ENCODE results near the gene SLC7A5. TPM values are rescaled to one million over a fixed set of nuclear protein-coding genes. Genes with fewer than 3 reads are reported as not detected.

Gene SLC7A5
- total RNA-seq, 1 donor from 2014 or later, result 205 TPM

DNA sequence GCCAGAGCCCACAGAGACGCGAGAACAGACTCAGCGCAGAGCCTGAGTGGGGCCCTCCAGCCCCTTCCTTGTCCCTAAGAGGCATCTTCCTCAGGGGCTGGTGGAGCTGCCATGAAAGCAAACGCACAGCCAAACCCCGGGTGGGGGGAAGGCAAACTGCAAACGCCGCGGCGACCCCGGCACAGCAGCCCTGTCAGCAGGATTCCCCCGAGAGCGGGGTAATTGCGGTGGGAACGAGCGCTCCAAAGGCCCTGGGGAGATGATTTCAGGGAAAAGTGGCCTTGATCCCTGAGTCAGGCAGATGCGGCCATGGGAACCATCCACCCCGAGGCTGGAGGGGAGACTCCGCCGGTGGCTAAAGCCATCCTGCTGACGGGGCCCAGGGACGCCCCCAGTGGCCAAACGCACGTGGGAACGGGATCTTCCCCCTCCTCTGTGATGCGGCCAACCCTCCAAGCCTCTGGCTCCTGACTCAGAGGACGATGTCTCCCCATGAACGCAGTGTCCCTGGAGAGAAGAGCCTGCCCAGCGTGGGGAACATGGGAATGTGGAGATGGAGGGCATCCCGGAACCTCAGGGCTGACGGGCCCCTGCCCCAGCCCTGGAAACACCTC lies 25.1 kb downstream of the SLC7A5 start:
- DNase-seq, result peak; percentile 83
- no peaks in the 10 kb centered on the region for H3K36me3 Mint-ChIP-seq (ENCODE audit: unreplicated experiment)
- peak overlapping the region; percentile 83 for H3K4me3 Mint-ChIP-seq (ENCODE audit: unreplicated experiment)
- peak; percentile 34 for TF ChIP-seq CTCF (IDR thresholded peaks at IDR 0.05; ENCODE audit: partially characterized antibody, unreplicated experiment)
- peaks cover 19% of the 10 kb centered on the region for H3K4me1 Mint-ChIP-seq (ENCODE audit: low read depth, unreplicated experiment)
- H3K27ac Mint-ChIP-seq (ENCODE audit: unreplicated experiment), result peak overlapping the region; percentile 95
- H3K9me3 Mint-ChIP-seq (ENCODE audit: unreplicated experiment), result peaks cover 12% of the 10 kb centered on the region
- H3K27me3 Mint-ChIP-seq (ENCODE audit: unreplicated experiment), result peaks cover 11% of the 10 kb centered on the region

DNA sequence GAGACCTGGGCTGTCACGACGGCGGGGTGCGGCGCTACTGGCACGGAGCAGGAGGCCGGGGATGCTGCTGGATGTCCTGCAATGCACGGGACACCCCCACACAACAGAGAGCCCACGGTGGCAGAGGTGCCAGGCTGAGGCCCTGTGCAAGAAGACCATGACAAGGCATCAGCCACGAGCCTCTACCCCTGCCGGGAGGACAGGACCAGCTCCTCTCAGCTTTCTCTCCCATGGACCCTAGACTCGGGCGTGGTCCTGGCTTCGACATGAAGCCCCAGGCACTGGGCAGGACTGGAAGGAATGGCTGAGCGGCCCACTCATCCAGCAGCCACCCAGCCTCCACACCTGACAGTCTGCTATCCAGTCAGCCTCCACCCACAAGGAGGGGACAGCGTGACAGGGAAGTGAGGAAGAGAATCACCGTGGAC lies 25.6 kb downstream of the SLC7A5 start:
- Mint-ChIP-seq H3K9me3 (ENCODE audit: unreplicated experiment) (peaks cover 12% of the 10 kb centered on the region), H3K36me3 (ENCODE audit: unreplicated experiment) (no peaks in the 10 kb centered on the region), H3K4me1 (ENCODE audit: low read depth, unreplicated experiment) (peaks cover 19% of the 10 kb centered on the region), H3K27ac (ENCODE audit: unreplicated experiment) (peak overlapping the region; percentile 95), H3K27me3 (ENCODE audit: unreplicated experiment) (peaks cover 11% of the 10 kb centered on the region), H3K4me3 (ENCODE audit: unreplicated experiment) (peak overlapping the region; percentile 83)
- peak; percentile 44 for DNase-seq
- no peak for TF ChIP-seq CTCF (IDR thresholded peaks at IDR 0.05; ENCODE audit: partially characterized antibody, unreplicated experiment)

- Mint-ChIP-seq H3K4me1 (ENCODE audit: low read depth, unreplicated experiment) (peaks cover 19% of the 10 kb centered on the region), H3K36me3 (ENCODE audit: unreplicated experiment) (no peaks in the 10 kb centered on the region)
Measured at GRCh38 chr16:87842209-87842869, 27.0 kb downstream of the SLC7A5 start.

GRCh38 chr16:87841340-87842208 lies 27.7 kb downstream of the SLC7A5 start:
- no peaks in the 10 kb centered on the region for H3K36me3 Mint-ChIP-seq (ENCODE audit: unreplicated experiment)
- peaks cover 19% of the 10 kb centered on the region for H3K4me1 Mint-ChIP-seq (ENCODE audit: low read depth, unreplicated experiment)
- no peak overlapping the region for H3K4me3 Mint-ChIP-seq (ENCODE audit: unreplicated experiment)
- TF ChIP-seq CTCF (IDR thresholded peaks at IDR 0.05; ENCODE audit: partially characterized antibody, unreplicated experiment), result no peak
- H3K9me3 Mint-ChIP-seq (ENCODE audit: unreplicated experiment), result peaks cover 12% of the 10 kb centered on the region
- DNase-seq, result no peak
- peaks cover 11% of the 10 kb centered on the region for H3K27me3 Mint-ChIP-seq (ENCODE audit: unreplicated experiment)
- no peak overlapping the region for H3K27ac Mint-ChIP-seq (ENCODE audit: unreplicated experiment)

More at GRCh38 chr16:87842209-87842869, 27.0 kb downstream of the SLC7A5 start:
- no peak for TF ChIP-seq CTCF (IDR thresholded peaks at IDR 0.05; ENCODE audit: partially characterized antibody, unreplicated experiment)
- Mint-ChIP-seq H3K9me3 (ENCODE audit: unreplicated experiment) (peaks cover 12% of the 10 kb centered on the region), H3K27ac (ENCODE audit: unreplicated experiment) (no peak overlapping the region), H3K27me3 (ENCODE audit: unreplicated experiment) (peaks cover 11% of the 10 kb centered on the region), H3K4me3 (ENCODE audit: unreplicated experiment) (no peak overlapping the region)
- no peak for DNase-seq
